GM18520 (cell line): ENCODE results near the gene PHYKPL.

Source experiments
- ATAC-seq: cut with Tn5 transposase; IDR thresholded peaks from one replicate; pipeline ENCODE4 v1.9.1; 2021; ENCODE audit not compliant: unreplicated experiment

Gene PHYKPL

GRCh38 chr5:178224403-178224802 lies 8.2 kb downstream of the PHYKPL start:
- ATAC-seq, result no peak

GRCh38 chr5:178223828-178224335 lies 8.7 kb downstream of the PHYKPL start:
- ATAC-seq, result no peak

DNA sequence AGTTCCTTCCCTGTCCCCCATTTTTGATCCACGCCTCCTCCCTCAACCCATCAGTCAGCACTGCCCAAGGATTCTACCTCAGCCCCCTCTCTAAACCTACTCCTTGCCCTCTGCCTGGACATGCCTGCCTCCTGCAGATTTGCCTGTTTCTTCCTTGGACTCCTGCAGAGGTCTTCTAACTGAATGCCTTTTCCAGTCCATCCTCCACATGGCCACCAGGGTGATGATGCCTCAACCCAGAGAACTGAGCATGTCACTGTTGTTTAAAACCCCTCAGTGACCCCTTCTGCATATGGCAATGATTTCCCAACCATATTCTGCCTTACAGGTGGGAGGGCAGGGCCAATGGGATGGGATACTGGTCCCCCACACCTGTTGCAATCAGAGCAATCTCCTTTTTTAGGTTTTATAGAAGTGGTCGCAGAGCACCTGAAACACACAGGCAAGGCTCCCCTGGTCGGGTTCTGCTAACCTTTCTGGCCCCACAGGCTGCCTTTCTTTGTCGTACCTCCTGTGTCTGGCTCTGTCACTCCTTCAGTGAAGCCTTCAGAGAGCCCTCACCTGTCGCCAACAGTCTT lies 9.3 kb downstream of the PHYKPL start:
- no peak for ATAC-seq

DNA sequence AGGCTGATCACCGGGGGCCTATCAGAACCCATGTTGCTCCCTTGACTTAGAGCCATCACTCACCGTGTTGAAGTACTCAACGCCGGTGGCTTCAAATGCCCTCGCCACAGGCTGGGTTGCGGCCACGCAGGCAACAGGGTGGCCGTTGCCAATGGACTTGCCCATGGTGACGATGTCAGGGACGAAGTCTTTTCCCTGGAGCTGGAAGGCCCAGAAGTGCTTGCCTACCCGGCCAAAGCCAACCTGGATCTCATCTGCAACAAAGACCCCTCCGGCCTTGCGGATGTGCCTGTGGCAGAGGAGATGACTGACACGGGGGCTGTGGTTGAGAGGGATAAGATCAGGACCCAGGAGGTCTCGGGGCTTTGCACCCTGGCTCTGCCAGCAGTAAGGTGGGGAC lies 10.3 kb downstream of the PHYKPL start:
- no peak for ATAC-seq

- no peak for ATAC-seq
Observed at GRCh38 chr5:178221853-178222252, 10.7 kb downstream of the PHYKPL start.

GRCh38 chr5:178221282-178221681 lies 11.3 kb downstream of the PHYKPL start:
- ATAC-seq, result no peak

DNA sequence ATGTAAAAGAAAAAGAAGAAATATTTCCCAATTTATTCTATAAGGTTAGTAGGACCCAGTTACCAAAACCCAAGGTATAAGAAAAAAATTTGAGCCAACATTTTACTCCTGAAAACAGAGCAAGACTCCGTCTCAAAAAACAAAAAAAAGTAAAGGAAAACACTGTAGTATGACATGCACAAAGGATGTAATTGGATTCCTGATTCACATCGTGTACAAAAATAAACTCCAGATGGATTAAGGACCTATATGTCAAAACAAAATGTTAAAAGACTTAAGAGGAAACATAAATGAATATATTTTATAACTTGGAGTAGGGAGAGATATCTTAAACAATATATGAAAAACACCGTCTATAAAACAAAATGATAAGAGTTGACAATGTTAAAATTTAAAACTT lies 13.8 kb downstream of the PHYKPL start:
- no peak for ATAC-seq

DNA sequence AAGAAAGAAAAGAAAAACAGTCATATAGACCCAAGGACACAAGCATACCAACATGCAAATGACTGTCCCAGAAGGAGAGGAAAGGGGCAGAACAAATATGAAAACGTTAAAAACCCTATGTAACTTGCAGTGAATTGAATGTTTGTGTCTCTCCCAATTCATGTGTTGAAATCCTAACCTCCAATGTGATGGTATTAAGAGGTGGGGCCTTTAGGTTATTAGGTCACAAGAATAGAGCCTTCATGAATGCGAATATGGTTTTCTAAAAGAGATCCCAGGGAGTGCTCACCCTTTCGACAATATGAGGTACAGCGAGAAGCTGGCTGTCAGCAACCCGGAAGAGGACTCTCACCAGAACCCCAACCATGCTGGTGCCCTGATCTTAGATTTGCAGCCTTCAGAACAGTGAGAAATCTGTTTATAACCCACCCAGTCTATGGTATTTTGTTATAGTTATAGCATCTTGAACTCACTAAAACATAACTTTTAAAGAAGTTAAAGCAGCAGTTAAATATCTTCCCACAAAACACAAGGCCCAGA lies 14.3 kb downstream of the PHYKPL start:
- no peak for ATAC-seq

GRCh38 chr5:178216779-178217178 lies 15.8 kb downstream of the PHYKPL start:
- ATAC-seq, result no peak

GRCh38 chr5:178216088-178216534 lies 16.5 kb downstream of the PHYKPL start:
- no peak for ATAC-seq

DNA sequence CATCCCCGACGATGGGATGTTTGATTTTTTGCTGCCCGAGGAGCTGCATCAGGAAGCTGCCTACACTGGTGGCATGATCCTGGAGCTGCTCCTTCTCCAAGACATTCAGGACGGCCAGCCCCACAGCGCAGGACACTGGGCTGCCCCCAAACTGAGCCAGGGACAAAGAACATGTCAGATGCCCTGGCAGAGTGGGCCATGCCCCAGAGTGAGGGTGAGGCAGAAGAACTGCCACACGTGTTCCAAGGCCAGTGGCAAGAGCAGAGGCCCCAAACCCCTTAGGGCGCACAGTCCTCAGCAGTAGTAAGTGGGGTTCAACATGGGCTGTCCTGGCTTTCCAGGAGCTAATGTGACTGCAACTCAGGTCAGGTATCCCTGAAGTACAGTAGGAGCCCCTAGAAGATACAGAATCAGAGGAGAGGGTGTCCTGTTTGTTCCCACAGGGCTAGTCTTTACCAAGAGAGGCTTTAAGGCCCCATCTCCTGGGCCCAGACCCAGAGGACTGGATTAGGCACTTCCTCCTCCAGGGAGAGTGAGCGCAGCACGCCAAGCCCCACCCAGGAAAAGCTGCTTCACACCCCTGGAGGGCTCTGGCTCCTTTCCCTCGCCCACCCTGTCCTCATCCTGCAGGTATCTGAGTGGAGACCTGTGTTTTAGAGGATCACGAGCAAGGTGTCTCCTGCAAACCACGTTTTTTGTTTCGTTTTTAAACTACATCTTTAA lies 17.2 kb downstream of the PHYKPL start:
- ATAC-seq, result no peak

GRCh38 chr5:178214160-178214803 lies 18.3 kb downstream of the PHYKPL start:
- ATAC-seq, result no peak

DNA sequence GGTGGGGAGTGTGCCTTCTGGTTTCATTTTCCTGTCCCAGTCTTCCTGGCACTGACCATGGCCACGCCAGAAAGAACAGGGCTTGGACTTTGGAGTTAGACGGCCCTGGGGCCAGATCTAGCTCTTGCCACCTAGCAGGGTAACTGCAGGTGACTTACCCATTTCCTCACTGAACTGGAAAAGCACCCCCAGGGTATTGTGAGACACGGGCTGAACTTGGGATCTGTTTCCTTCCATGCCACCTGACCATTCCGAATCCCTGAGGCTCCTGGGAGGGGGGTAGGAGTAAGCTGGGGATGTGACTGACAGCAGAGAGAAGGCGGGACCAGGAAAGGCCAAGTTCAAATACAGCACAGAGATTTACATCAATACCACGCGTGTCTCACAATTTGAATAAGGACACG lies 18.9 kb downstream of the PHYKPL start:
- ATAC-seq, result no peak

- no peak for ATAC-seq
Observed at GRCh38 chr5:178213003-178213461, 19.6 kb downstream of the PHYKPL start.

- no peak for ATAC-seq
Observed at GRCh38 chr5:178212241-178213002, 20.2 kb downstream of the PHYKPL start.

DNA sequence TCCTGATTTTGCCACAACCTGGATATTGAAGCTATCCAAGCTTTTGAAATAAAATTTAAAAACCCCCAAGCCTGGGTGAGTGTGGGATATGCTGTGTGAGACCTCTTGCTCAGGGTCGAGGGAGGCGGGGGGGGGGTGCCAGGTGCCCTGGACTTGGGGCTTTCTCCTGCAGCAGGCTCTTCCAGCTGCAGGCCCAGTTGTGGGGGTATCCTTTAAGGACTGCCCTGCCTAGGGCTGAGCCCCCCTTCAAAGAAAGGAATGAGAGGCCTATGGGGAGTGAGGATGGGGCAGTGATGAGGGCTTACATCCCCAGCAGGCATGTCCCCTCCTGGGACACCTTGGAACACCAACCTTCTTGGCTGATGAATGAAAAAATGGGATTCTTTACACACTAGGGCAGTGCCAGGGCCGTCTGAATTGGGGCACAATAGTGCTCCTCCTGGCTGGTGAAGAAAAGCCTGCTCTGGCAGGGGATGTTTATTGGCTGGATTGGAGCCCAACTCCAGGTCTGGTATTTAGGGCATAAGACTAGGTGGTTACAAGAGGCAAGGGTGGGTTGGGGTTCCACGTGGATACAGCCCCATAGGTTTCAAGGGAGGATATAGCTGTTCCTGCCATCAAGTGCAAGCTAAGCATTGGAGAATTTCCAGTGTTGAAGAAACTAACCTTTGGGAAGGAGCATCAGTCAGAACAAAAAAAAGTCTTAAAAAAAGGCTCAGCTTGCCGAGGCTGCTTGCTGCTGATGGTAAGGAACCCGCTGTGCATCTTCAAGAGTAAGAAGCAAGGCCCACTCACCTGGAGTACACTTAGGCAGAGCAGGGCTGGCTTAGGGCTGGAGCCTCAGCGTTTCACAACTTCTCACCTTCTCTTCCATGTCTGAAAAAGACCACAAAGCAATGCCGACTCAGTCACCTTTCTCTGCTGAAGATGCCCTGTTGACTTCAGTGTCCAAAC lies 21.2 kb downstream of the PHYKPL start:
- no peak for ATAC-seq

GRCh38 chr5:178210686-178211085 lies 21.9 kb downstream of the PHYKPL start:
- ATAC-seq, result no peak

DNA sequence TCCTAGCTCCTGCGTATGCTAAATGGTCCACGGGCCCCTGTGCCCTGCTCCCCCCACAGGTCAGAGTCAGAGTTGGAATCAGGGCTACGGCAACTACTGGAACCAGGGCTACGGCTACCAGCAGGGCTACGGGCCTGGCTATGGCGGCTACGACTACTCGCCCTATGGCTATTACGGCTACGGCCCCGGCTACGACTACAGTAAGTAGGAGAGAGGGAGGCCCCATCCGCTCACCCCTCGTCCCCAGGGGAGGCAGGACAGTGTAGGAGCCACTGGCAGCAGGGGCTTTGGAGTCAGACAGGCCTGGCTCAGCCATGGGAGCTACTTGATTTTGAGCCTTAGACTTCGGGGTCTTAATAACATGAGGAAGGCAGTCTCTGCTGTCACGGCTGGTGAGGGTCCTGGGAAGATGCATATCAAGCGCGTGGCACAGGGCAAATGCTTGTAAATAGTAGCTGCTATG lies 22.5 kb downstream of the PHYKPL start:
- ATAC-seq, result no peak

DNA sequence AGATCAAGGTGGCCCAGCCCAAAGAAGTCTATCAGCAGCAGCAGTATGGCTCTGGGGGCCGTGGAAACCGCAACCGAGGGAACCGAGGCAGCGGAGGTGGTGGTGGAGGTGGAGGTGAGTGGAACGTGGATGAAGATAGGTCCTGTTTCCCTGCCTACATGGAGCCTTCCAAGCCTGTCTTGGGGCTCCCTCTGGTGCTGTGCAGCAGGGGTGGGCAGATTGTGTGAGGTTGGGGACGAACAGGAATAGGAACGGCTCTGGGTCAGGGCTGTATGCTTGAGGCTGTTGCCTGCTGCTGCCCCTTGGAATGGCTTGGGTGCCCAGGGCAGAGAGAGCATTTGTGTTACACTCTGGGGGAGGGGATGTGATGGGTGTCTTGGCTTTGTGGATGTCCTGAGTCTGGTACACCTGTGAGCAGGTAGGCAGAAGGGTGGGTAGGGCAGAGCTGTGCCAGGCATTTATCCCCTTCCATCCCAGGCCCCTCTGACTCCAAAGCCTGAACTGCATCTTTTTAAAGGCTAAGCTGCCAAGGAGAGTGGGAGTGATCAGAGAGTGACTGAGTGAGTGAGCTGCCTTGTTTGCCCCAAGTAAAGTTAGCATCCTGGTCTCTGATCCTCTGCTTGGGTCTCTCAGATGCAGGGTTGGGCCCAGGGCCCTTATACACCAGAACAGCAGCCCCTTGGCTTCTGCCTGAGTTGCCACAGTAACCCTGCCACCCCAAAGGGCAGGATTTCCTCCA lies 23.1 kb downstream of the PHYKPL start:
- no peak for ATAC-seq
